Natural killer cell (primary cell): ENCODE results near the gene CFD. TPM values are rescaled to one million over a fixed set of nuclear protein-coding genes. Genes with fewer than 3 reads are reported as not detected.
A peak's percentile ranks its signal among the peaks of the same experiment; 100 is the strongest.

ENCODE experiments used
- ATAC-seq, 3 donors: fragments of 150-1000 bp in 2 of 3; fragments of 200-7000 bp in 1 of 3; cut with Tn5 transposase; 1 replicate in 1 of 3; 2 replicates in 2 of 3; pipeline ENCODE4 v1.10.0; 2021; ENCODE audit warnings: mild to moderate bottlenecking in 2 of 3, moderate library complexity in 2 of 3
- DNase-seq, 2 donors: peaks; one replicate each; pipeline versions ENCODE4 v3.0.0 to v3.0.0-alpha.2; 2013 to 2021; ENCODE audit warnings: mixed read lengths in 1 of 2
- H3K27ac ChIP-seq: one replicate; pipeline ENCODE4 v1.5.1; 2013; ENCODE audit warnings: mild to moderate bottlenecking, low read length
- H3K27me3 ChIP-seq: one replicate; pipeline ENCODE4 v1.6.1; 2013; ENCODE audit warnings: low read length; ENCODE audit not compliant: control insufficient read depth, insufficient read depth
- H3K36me3 ChIP-seq: one replicate; pipeline ENCODE4 v1.6.1; 2013; ENCODE audit warnings: low read length; ENCODE audit not compliant: control insufficient read depth, insufficient read depth
- H3K4me1 ChIP-seq: one replicate; pipeline ENCODE4 v1.6.1; 2013; ENCODE audit warnings: low read length; ENCODE audit not compliant: control insufficient read depth, insufficient read depth
- H3K4me3 ChIP-seq: one replicate; pipeline ENCODE4 v1.5.1; 2013; ENCODE audit warnings: low read length
- H3K9me3 ChIP-seq: one replicate; pipeline ENCODE4 v1.6.1; 2013; ENCODE audit warnings: low read length; ENCODE audit not compliant: control insufficient read depth, insufficient read depth
- H3K27ac Mint-ChIP-seq, 2 donors: one replicate each; pipeline ENCODE4 v1.8.0; 2022; ENCODE audit warnings: mild to moderate bottlenecking in 2 of 2, mixed read lengths in 2 of 2, moderate library complexity in 1 of 2
- H3K27me3 Mint-ChIP-seq, 2 donors: one replicate each; pipeline ENCODE4 v1.8.0; 2022; ENCODE audit warnings: low read depth in 2 of 2, mixed read lengths in 2 of 2
- H3K36me3 Mint-ChIP-seq: one replicate; pipeline ENCODE4 v1.8.0; 2022; ENCODE audit warnings: mixed read lengths
- H3K4me1 Mint-ChIP-seq, 2 donors: one replicate each; pipeline ENCODE4 v1.8.0; 2022; ENCODE audit warnings: mixed read lengths in 2 of 2
- H3K4me3 Mint-ChIP-seq: one replicate; pipeline ENCODE4 v1.8.0; 2022; ENCODE audit warnings: mild to moderate bottlenecking, moderate library complexity, mixed read lengths
- H3K9me3 Mint-ChIP-seq, 2 donors: one replicate each; pipeline ENCODE4 v1.8.0; 2022; ENCODE audit warnings: mixed read lengths in 2 of 2
- WGBS: methylation state at CpG from one replicate; pipeline ENCODE4 v1.1.7; 2013; ENCODE audit warnings: missing lambda C conversion rate; ENCODE audit not compliant: insufficient coverage; 5-methylcytosine and 5-hydroxymethylcytosine counted together
- intact Hi-C: fragments of 100-400 bp; cut with micrococcal nuclease; formaldehyde crosslinking; loops from one replicate; pipeline ENCODE4 v1.14.2; 2022
- total RNA-seq, 4 donors: library from RNA; stranded (reverse); fragments of 120-200 nt in 1 of 4; gene quantifications; one replicate each; pipeline versions ENCODE4 v1.2.3 to v1.2.4, GENCODE V29; 2013 to 2022
- TF ChIP-seq, protein P1 (sequence below): fragments of 200-600 bp; IDR thresholded peaks from one replicate; pipeline ENCODE4 v1.8.0; 2022; ENCODE audit warnings: antibody characterized with exemption

Gene CFD
- total RNA-seq, 3 donors from 2014 or later (not counting 1 experiment from before 2014, with no cell fraction given), result 2.9 to 47.5 (median 10.4) TPM

DNA sequence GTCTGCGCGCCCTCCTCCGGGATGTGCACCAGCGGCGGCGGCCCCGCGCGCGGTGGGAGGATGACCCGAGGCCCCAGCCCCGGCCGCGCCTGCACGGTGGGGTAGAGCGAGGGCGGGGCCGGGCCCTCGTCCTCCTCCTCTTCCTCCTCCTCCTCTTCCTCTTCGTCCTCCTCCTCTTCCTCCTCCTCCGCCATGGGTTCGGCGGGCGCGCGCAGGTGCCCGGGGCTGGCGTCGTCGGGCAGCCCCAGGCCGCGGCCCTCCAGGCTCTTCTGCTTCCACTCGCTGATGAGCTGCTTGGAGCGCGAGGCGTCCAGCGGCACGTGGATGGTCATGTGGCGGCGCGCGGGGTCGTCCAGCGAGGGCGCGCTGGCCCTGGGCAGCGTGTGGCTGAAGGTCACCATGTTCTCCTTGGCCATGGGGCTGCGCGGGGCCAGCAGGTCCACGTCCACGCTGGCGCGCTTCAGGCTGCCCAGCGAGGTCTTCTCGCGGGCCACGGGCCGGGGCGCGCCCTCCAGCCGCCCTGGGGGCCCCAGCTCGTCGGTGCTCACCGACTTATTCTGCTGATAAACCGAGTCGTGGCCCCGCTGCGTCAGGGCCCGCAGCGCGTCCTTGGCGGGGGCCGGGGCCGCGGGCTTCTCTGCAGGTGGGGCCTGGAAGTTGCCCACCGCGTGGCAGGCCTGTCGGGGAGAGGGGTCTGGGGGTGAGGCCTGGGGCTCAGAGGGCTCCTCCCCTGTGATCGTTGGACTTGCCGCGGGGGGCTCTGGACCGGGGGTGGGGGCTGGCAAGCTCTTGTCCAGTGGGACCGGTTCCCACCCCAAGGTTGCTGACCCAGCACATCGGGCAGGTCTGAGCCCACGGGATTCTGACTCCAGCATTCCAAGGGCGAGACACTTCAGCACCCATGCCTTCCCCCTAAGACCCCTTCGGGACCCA, 46.0 kb upstream of the CFD start:
- Histone ChIP-seq H3K4me3 (no peak overlapping the region), H3K36me3 (peaks cover 35% of the 10 kb centered on the region), H3K27me3 (no peaks in the 10 kb centered on the region), H3K4me1 (no peaks in the 10 kb centered on the region), H3K27ac (no peak overlapping the region), H3K9me3 (no peaks in the 10 kb centered on the region)
- peaks cover 0 to 4% of the 10 kb centered on the region in 2 donors for H3K9me3 Mint-ChIP-seq
- no peaks in the 10 kb centered on the region for H3K36me3 Mint-ChIP-seq
- 97% methylated on average over 87 of the region's 87 CpGs for WGBS
- peak in 1 of 3 donors; percentile 6 for ATAC-seq
- no peak for DNase-seq
- H3K4me1 Mint-ChIP-seq, result peaks cover 0 to 14% of the 10 kb centered on the region in 2 donors
- H3K27me3 Mint-ChIP-seq, result no peaks in the 10 kb centered on the region
- H3K27ac Mint-ChIP-seq, result no peak overlapping the region
- TF ChIP-seq, protein P1, sequence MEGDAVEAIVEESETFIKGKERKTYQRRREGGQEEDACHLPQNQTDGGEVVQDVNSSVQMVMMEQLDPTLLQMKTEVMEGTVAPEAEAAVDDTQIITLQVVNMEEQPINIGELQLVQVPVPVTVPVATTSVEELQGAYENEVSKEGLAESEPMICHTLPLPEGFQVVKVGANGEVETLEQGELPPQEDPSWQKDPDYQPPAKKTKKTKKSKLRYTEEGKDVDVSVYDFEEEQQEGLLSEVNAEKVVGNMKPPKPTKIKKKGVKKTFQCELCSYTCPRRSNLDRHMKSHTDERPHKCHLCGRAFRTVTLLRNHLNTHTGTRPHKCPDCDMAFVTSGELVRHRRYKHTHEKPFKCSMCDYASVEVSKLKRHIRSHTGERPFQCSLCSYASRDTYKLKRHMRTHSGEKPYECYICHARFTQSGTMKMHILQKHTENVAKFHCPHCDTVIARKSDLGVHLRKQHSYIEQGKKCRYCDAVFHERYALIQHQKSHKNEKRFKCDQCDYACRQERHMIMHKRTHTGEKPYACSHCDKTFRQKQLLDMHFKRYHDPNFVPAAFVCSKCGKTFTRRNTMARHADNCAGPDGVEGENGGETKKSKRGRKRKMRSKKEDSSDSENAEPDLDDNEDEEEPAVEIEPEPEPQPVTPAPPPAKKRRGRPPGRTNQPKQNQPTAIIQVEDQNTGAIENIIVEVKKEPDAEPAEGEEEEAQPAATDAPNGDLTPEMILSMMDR, result no peak
- no peak overlapping the region for H3K4me3 Mint-ChIP-seq
- intact Hi-C loops, result no loop called here

DNA sequence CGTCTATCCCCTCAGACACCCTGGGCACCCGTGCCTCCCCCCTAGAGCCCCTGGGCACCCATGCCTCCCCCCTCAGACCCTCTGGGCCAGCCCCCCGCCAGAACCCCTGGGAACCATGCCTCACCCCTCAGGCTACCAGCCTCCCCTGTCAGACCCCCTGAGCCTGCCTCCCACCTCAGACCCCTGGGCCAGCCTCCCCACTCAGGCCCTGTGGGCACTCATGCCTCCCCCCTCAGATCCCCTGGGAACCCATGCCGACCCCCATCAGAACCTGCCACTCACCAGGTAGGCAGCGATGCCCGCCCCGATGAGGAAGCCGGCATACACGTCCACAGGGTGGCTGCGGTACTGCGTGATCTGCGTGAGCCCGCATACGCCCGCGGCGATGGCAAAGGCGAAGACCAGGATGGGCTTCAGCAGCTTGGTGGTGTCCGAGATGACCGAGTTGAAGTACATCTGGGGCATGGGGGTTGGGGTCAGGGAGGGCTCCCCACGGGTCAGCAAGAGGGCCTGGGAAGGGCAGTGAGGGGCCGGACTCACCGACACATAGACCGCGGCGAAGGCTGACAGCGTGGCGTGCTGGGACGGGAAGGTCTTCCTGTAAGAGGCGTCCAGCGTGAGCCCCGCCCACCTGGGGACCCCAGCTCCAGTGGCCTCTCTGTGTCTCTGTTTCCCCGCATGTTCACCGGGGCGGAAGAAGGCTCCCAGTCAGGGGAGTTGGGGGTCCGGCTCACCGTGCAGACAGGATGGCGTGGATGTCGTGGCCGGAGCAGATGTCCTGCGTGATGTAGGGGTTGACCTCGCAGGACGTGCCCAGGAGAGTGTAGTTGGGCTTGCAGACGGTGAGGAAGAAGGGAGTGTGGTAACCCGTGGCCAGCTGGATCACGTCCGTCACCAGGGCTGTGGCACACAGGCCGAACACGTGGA, 45.0 kb upstream of the CFD start:
- ATAC-seq (peak in 2 of 3 donors; percentile 11 to 14), DNase-seq (no peak)
- TF ChIP-seq, protein P1, result no peak
- 95% methylated on average over 49 of the region's 49 CpGs for WGBS
- peaks cover 26% of the 10 kb centered on the region for H3K36me3 ChIP-seq
- no peak overlapping the region for H3K27ac ChIP-seq
- no peak overlapping the region for H3K4me3 ChIP-seq
- Mint-ChIP-seq H3K4me3 (no peak overlapping the region), H3K4me1 (peaks cover 0 to 14% of the 10 kb centered on the region in 2 donors), H3K36me3 (no peaks in the 10 kb centered on the region), H3K27me3 (no peaks in the 10 kb centered on the region), H3K9me3 (peaks cover 0 to 4% of the 10 kb centered on the region in 2 donors), H3K27ac (peak overlapping the region; percentile 31 to 63)
- no peaks in the 10 kb centered on the region for H3K27me3 ChIP-seq
- H3K9me3 ChIP-seq, result no peaks in the 10 kb centered on the region
- intact Hi-C loops, result no loop called here
- H3K4me1 ChIP-seq, result no peaks in the 10 kb centered on the region

DNA sequence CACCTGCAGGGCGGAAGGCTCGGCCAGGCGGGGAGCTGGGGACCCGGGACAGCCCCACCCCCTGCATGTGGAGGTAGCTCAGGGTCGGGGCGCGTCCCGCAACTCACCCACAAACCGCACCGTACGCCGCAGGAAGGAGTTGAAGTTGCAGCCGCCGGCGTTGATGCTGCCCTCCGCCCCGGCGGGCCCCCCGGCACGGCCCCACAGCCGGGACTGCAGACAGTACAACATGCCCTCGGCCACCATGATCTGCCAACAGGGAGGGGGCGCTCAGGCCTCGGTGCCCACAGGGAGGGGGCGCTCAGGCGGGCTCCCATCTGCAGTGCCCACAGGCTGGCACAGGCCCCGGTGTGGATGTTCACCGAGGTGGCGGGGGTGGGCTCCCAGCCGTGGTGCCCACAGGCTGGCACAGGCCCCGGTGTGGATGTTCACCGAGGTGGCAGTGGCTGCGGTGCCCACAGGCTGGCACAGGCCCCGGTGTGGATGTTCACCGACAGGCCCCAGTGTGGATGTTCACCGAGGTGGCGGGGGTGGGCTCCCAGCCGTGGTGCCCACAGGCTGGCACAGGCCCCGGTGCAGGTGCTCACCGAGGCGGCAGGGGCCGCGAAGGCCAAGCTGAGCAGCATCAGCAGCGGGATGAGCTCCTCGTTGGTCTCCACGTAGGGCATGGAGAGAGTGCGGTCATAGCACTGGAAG, 44.2 kb upstream of the CFD start:
- H3K9me3 ChIP-seq, result no peaks in the 10 kb centered on the region
- no peaks in the 10 kb centered on the region for H3K27me3 ChIP-seq
- TF ChIP-seq, protein P1, result no peak
- 97% methylated on average over 47 of the region's 47 CpGs for WGBS
- intact Hi-C loops, result no loop called here
- H3K27ac ChIP-seq, result no peak overlapping the region
- H3K36me3 Mint-ChIP-seq, result no peaks in the 10 kb centered on the region
- no peaks in the 10 kb centered on the region for H3K4me1 ChIP-seq
- H3K27ac Mint-ChIP-seq, result peak overlapping the region in 1 of 2 donors; percentile 63
- peaks cover 0 to 4% of the 10 kb centered on the region in 2 donors for H3K9me3 Mint-ChIP-seq
- peak in 2 of 3 donors; percentile 6 to 15 for ATAC-seq
- peaks cover 0 to 14% of the 10 kb centered on the region in 2 donors for H3K4me1 Mint-ChIP-seq
- no peaks in the 10 kb centered on the region for H3K27me3 Mint-ChIP-seq
- H3K4me3 ChIP-seq, result no peak overlapping the region
- no peak overlapping the region for H3K4me3 Mint-ChIP-seq
- DNase-seq, result no peak
- H3K36me3 ChIP-seq, result peaks cover 18% of the 10 kb centered on the region
